ENCODE results near the gene CFAP73. TPM values are rescaled to one million over a fixed set of nuclear protein-coding genes. Genes with fewer than 3 reads are reported as not detected.

Gene CFAP73
- total and polyA plus RNA-seq, 7 donors, result 0.17 to 0.35 (median 0.30) TPM; not detected in 4

GRCh38 chr12:113158439-113159203 is 9.1 kb downstream of the CFAP73 start:
- H3K4me1 ChIP-seq, result no peaks in the 10 kb centered on the region
- no peaks in the 10 kb centered on the region for H3K9me3 ChIP-seq
- H3K36me3 ChIP-seq (ENCODE audit: insufficient read depth in 1 of 2, low read depth in 1 of 2), result peaks cover 6 to 62% of the 10 kb centered on the region in 2 donors
- DNase-seq, result no peak
- H3K27me3 ChIP-seq (ENCODE audit: insufficient read depth in 3 of 3, low read length in 2 of 3), result peaks cover 0 to 26% (median 2%) of the 10 kb centered on the region in 3 donors
- TF ChIP-seq CTCF (IDR thresholded peaks at IDR 0.05), result no peak
- WGBS, 3 donors, result 94% methylated on average over 26 of the region's 26 CpGs
- no peak for ATAC-seq
- no peak overlapping the region for H3K27ac ChIP-seq
- intact Hi-C loops (cut with DNase I), result loop anchor here in 1 of 2 donors (10.0 kb wide), 1 partner anchor 104 kb away; the partner anchor contains the start of gene DTX1
- H3K4me3 ChIP-seq, result no peak overlapping the region

- Histone ChIP-seq H3K4me3 (no peak overlapping the region), H3K4me1 (no peaks in the 10 kb centered on the region), H3K27me3 (ENCODE audit: insufficient read depth in 3 of 3, low read length in 2 of 3) (peaks cover 0 to 13% (median 2%) of the 10 kb centered on the region in 3 donors), H3K27ac (no peak overlapping the region), H3K9me3 (no peaks in the 10 kb centered on the region), H3K36me3 (ENCODE audit: insufficient read depth in 1 of 2, low read depth in 1 of 2) (peaks cover 6 to 75% of the 10 kb centered on the region in 2 donors)
- TF ChIP-seq CTCF (IDR thresholded peaks at IDR 0.05), result no peak
- no peak for ATAC-seq
- 95 to 96% (median 95%) methylated on average over 7 of the region's 7 CpGs for WGBS, 3 donors
- no peak for DNase-seq
- intact Hi-C loops (cut with DNase I), result loop anchor here in 1 of 2 donors (10.0 kb wide), 1 partner anchor 105 kb away; the partner anchor contains the start of gene DTX1
Measured at GRCh38 chr12:113159937-113160336, 10.4 kb downstream of the CFAP73 start.

GRCh38 chr12:113161415-113162016 is 12.0 kb downstream of the CFAP73 start:
- no peak for ATAC-seq
- TF ChIP-seq CTCF (IDR thresholded peaks at IDR 0.05), result no peak
- no peaks in the 10 kb centered on the region for H3K9me3 ChIP-seq
- H3K27me3 ChIP-seq (ENCODE audit: insufficient read depth in 3 of 3, low read length in 2 of 3), result peaks cover 0 to 2% (median 0%) of the 10 kb centered on the region in 3 donors
- no peaks in the 10 kb centered on the region for H3K4me1 ChIP-seq
- H3K27ac ChIP-seq, result no peak overlapping the region
- DNase-seq, result no peak
- H3K36me3 ChIP-seq (ENCODE audit: insufficient read depth in 1 of 2, low read depth in 1 of 2), result peaks cover 6 to 91% of the 10 kb centered on the region in 2 donors
- H3K4me3 ChIP-seq, result no peak overlapping the region
- 76 to 79% (median 77%) methylated on average over 25 to 26 of the region's 26 CpGs for WGBS, 3 donors
- intact Hi-C loops (cut with DNase I), result no loop called here

- intact Hi-C loops (cut with DNase I), result no loop called here
- 76 to 79% (median 79%) methylated on average over 20 to 25 of the region's 25 CpGs for WGBS, 3 donors
- no peak overlapping the region for H3K4me3 ChIP-seq
- no peaks in the 10 kb centered on the region for H3K4me1 ChIP-seq
- H3K9me3 ChIP-seq, result no peaks in the 10 kb centered on the region
- peaks cover 0 to 2% (median 0%) of the 10 kb centered on the region in 3 donors for H3K27me3 ChIP-seq (ENCODE audit: insufficient read depth in 3 of 3, low read length in 2 of 3)
- DNase-seq (no peak), ATAC-seq (peak; percentile 27 to 51 (median 42))
- H3K27ac ChIP-seq, result no peak overlapping the region
- H3K36me3 ChIP-seq (ENCODE audit: insufficient read depth in 1 of 2, low read depth in 1 of 2), result peaks cover 6 to 98% of the 10 kb centered on the region in 2 donors
- TF ChIP-seq CTCF (IDR thresholded peaks at IDR 0.05), result no peak
Measured at GRCh38 chr12:113162102-113163029, 12.8 kb downstream of the CFAP73 start.
